Stimulated activated naive CD4-positive, alpha-beta T cell (primary cell): Measurements from ENCODE around the gene BRSK2.
"Not testable (repeated sequence)": the region's sequence is repeated elsewhere in the genome, so short reads cannot be mapped to it uniquely, and the experiment has no call there.

ENCODE experiments used
- DNase-seq, 6 experiments: peaks; one replicate each; lab custom pipeline; 2025; lab: John Stamatoyannopoulos, UW

BRSK2 gene

GRCh38 chr11:1409852-1410125 lies 20.1 kb downstream of the BRSK2 start:
- DNase-seq: not testable (repeated sequence)

GRCh38 chr11:1410366-1411291 lies 20.9 kb downstream of the BRSK2 start:
- DNase-seq: no peak

- no peak for DNase-seq
Observed at GRCh38 chr11:1411301-1411700, 21.6 kb downstream of the BRSK2 start.

GRCh38 chr11:1411739-1412138 lies 22.0 kb downstream of the BRSK2 start:
- not testable (repeated sequence) for DNase-seq

- DNase-seq: no peak
Observed at GRCh38 chr11:1412377-1413095, 22.8 kb downstream of the BRSK2 start.

GRCh38 chr11:1414650-1415049 lies 24.9 kb downstream of the BRSK2 start:
- DNase-seq: no peak

GRCh38 chr11:1415631-1416030 lies 25.9 kb downstream of the BRSK2 start:
- no peak for DNase-seq

- peak in 1 of 6 experiments; percentile 13 for DNase-seq
Observed at GRCh38 chr11:1418192-1418795, 28.6 kb downstream of the BRSK2 start.

- DNase-seq: no peak
Observed at GRCh38 chr11:1419811-1420210, 30.1 kb downstream of the BRSK2 start.

GRCh38 chr11:1421291-1421690 lies 31.6 kb downstream of the BRSK2 start:
- DNase-seq: no peak

- DNase-seq: no peak
Observed at GRCh38 chr11:1422481-1422880, 32.7 kb downstream of the BRSK2 start.

DNA sequence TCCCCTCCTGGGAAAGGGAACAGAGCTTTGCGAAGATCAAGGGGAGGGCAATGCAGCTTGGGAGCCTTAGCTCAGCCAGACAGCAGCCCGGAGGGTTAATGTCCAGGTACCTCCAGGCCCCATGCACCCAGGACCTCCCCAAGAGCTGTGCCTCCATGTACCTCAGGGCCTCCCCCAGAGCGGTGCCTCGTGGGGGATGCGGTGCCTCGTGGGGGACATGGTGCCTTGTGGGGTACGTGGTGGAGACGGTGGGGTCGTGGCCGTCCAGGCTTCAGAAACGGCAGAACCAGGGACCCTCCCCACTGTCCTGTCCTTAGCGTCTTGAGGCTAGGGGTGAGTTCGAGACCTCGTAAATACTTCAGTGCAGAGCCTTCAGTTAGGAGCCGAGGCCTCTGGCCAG lies 33.2 kb downstream of the BRSK2 start:
- DNase-seq: no peak

GRCh38 chr11:1423406-1423805 lies 33.7 kb downstream of the BRSK2 start:
- not testable (repeated sequence) for DNase-seq

DNA sequence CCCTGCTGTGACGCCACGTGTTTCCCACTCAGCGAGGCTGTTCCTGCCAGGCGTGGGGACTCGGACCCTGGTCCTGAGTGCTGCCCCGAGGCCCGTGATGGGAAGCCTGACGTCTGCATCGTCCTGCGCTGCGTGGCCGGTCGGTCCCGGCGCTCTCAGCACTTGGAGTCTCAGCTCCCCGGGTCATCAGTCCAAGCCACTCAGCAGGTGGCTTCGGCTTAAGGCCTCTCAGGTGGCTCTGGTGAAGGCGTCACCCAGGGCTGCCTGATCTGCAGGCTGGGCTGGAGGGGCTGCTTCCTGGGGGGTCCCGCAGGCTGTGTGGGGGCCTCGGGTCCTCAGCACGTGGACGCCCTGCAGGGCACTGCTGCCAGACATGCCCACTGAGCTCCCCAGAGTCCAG lies 35.3 kb downstream of the BRSK2 start:
- DNase-seq: no peak

GRCh38 chr11:1425439-1425838 lies 35.7 kb downstream of the BRSK2 start:
- no peak for DNase-seq

- DNase-seq: no peak
Observed at GRCh38 chr11:1428762-1429316, 39.1 kb downstream of the BRSK2 start.

DNA sequence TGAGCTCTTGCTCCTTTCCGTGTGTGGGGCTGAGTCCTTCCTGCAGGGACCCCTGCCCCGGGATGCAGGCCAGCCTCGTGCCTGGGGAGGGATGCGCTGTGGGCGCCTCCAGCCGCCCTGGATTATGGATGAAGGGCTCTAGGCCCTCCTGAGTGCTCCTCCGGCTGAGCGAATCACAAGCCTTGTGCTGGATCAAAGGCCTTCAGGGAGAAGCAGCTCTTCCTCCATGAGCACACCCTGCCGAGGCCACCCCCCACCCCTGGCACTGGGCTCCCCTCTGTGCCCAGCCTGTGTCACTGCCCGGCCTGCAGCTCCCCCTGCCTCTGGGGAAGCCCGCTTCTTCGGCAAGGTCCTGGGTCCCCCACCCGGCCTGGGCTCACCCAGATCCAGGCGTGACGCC lies 43.8 kb downstream of the BRSK2 start:
- DNase-seq: no peak

DNA sequence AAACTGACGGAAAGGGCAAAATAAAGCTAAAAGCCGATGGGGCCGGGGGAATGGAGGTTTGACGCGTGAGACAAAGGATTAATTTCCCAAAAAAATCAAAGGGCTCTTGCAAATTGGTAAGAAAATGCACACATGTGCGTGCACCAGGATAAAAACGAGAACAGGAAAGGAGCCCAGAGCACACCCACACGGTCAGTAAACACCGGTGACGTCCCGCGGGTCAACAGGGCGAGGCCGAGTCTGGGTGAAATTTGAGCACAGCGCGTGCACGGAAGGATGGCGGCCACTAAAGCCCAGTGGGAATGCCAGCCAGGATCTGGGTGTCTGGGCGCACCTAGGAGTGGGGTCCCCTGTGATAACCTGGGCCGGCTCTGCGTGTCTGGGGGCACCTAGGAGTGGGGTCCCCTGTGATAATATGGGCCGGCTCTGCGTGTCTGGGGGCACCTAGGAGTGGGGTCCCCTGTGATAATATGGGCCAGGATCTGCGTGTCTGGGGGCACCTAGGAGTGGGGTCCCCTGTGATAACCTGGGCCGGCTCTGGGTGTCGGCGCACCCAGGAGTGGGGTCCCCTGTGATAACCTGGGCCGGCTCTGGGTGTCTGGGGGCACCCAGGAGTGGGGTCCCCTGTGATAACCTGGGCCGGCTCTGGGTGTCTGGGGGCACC lies 44.4 kb downstream of the BRSK2 start:
- DNase-seq: no peak

DNA sequence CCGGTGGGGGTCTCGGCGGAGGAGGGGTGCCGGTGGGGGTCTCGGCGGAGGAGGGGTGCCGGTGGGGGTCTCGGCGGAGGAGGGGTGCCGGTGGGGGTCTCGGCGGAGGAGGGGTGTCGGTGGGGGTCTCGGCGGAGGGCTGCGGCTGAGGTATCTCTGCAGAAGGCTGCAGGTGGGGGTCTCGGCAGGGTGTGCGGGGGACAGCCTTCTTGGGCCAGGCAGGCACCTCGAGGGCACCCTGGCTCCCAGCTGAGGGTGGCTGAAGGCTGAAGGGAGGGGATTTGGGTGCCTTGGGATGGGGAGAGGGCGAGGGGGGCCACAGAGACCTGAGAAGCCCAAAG lies 45.7 kb downstream of the BRSK2 start:
- DNase-seq: not testable (repeated sequence)

GRCh38 chr11:1435820-1436467 lies 46.2 kb downstream of the BRSK2 start:
- DNase-seq: no peak

DNA sequence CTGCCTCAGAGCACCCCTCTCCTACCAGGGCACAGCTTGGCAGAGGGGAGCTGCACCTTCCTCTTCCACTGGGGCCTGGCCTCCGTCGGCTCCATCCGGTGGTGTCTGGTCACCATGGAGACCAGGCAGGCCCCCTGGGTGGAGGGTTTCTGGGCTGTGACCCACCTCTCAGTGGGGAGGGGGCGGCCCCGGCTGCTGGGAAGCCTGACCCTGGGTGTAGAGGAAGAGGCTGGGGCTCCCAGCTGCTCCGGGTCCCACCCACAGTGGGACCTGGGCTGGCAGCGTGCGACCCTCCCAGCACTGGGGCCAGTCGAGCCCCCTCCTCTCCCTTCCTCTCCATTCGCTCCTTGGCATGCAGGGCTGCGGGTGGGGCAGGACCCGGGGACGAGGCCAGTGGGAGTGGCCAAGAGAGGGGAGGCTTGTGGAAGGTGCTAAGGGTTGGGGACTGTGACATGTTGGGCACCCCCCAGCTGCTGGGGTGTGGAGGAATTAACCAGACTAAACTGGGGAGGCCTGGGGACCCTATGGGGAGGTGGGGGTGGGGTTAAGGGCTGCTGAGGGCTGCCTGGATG lies 46.8 kb downstream of the BRSK2 start:
- DNase-seq: no peak
